ENCODE data around the gene TASP1. TPM values are rescaled to one million over a fixed set of nuclear protein-coding genes. Genes with fewer than 3 reads are reported as not detected.

Gene TASP1
- 1 to 10 TPM; 5.2 to 7.2 TPM for total RNA-seq

GRCh38 chr20:13638496-13639149, at the start of gene TASP1:
TSS of gene TASP1 (minus strand) at chr20:13638932. CDS start at chr20:13630078, 8,854 bp downstream.
- Histone ChIP-seq H3K4me1 (peaks cover 0 to 11% of the 10 kb centered on the region in 2 donors), H3K9me3 (no peaks in the 10 kb centered on the region), H3K27me3 (no peaks in the 10 kb centered on the region), H3K4me3 (peak within 1 kb of the TSS; percentile 95 to 98), H3K27ac (peak within 1 kb of the TSS; percentile 75 to 79), H3K36me3 (no peaks in the 10 kb centered on the region)
- DNase-seq (ENCODE audit: low spot score): peak; percentile 98
- no peak for TF ChIP-seq CTCF (IDR thresholded peaks at IDR 0.05)

- H3K4me1 ChIP-seq: no peaks in the 10 kb centered on the region
- H3K27me3 ChIP-seq: no peaks in the 10 kb centered on the region
- H3K9me3 ChIP-seq: no peaks in the 10 kb centered on the region
- no peak overlapping the region for H3K4me3 ChIP-seq
- no peak for DNase-seq (ENCODE audit: low spot score)
- no peaks in the 10 kb centered on the region for H3K36me3 ChIP-seq
- no peak overlapping the region for H3K27ac ChIP-seq
- no peak for TF ChIP-seq CTCF (IDR thresholded peaks at IDR 0.05)
Observed at GRCh38 chr20:13687815-13688214, 49.1 kb upstream of the TASP1 start.

- no peak for TF ChIP-seq CTCF (IDR thresholded peaks at IDR 0.05)
- no peaks in the 10 kb centered on the region for H3K36me3 ChIP-seq
- H3K9me3 ChIP-seq: no peaks in the 10 kb centered on the region
- H3K4me3 ChIP-seq: no peak overlapping the region
- H3K27me3 ChIP-seq: no peaks in the 10 kb centered on the region
- no peak overlapping the region for H3K27ac ChIP-seq
- H3K4me1 ChIP-seq: no peaks in the 10 kb centered on the region
- no peak for DNase-seq (ENCODE audit: low spot score)
Observed at GRCh38 chr20:13685623-13686022, 46.9 kb upstream of the TASP1 start.

GRCh38 chr20:13684566-13685222, 46.0 kb upstream of the TASP1 start:
- Histone ChIP-seq H3K4me1 (no peaks in the 10 kb centered on the region), H3K27ac (no peak overlapping the region), H3K4me3 (no peak overlapping the region), H3K27me3 (no peaks in the 10 kb centered on the region), H3K36me3 (no peaks in the 10 kb centered on the region), H3K9me3 (no peaks in the 10 kb centered on the region)
- no peak for DNase-seq (ENCODE audit: low spot score)
- no peak for TF ChIP-seq CTCF (IDR thresholded peaks at IDR 0.05)

GRCh38 chr20:13683833-13684232, 45.1 kb upstream of the TASP1 start:
- Histone ChIP-seq H3K4me1 (no peaks in the 10 kb centered on the region), H3K27me3 (no peaks in the 10 kb centered on the region), H3K27ac (no peak overlapping the region), H3K4me3 (no peak overlapping the region), H3K36me3 (no peaks in the 10 kb centered on the region), H3K9me3 (no peaks in the 10 kb centered on the region)
- no peak for TF ChIP-seq CTCF (IDR thresholded peaks at IDR 0.05)
- no peak for DNase-seq (ENCODE audit: low spot score)
